Activated CD4-positive, CD25-positive, alpha-beta regulatory T cell treated with anti-CD3 and anti-CD28 coated beads, Interleukin-2, amount 50 U/mL, for 72 hours (primary cell): ENCODE measurements around the gene AKAP12.

Source experiments
- DNase-seq: peaks from one replicate; pipeline ENCODE4 v3.0.0; 2021

The AKAP12 gene

GRCh38 chr6:151236668-151237401, 2.9 kb upstream of the AKAP12 start:
- DNase-seq, result no peak

- no peak for DNase-seq
Measured at GRCh38 chr6:151240036-151240685, 394 bp downstream of the AKAP12 start.

- DNase-seq, result no peak
Measured at GRCh38 chr6:151240791-151241642, 1.2 kb downstream of the AKAP12 start.

DNA sequence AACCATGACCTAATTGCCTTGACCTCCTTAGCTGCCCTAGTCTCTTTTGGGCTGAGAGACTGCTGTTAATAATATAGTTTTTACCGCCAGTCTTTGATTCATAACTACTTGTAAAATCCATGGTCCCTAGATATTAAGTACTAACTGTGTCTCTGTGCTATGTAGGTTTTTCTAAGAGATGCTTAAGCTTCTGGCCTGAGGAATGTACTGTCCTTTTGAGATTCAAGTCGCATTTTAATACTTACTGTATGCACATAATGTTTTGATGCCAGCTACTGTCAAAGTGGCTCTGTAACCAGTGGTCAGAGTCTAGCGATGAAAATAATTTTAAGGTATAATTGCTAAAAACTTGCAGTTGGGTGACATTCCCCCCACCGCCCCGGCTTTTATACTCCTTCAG, 2.1 kb downstream of the AKAP12 start:
- no peak for DNase-seq

DNA sequence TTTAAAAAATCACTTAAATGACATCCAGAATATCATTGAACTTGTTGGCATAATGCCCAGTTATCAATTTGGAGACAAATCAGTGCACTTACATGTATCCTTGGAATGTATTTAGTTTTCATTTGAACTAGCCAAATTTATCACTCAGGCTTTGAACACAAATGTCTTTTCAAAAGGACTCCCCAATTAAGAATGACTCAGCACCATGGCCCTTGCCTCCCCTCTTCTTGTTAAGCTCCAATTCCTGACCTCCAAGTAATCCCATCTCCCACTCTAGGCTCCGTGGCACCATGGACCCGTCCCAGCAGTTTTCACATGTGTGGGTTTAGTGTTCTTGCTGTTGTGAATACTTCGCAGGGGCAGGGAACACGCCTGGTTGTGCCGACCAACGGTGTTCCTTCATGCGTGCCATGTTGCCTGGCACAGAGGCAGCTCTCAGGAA, 2.7 kb downstream of the AKAP12 start:
- no peak for DNase-seq

DNA sequence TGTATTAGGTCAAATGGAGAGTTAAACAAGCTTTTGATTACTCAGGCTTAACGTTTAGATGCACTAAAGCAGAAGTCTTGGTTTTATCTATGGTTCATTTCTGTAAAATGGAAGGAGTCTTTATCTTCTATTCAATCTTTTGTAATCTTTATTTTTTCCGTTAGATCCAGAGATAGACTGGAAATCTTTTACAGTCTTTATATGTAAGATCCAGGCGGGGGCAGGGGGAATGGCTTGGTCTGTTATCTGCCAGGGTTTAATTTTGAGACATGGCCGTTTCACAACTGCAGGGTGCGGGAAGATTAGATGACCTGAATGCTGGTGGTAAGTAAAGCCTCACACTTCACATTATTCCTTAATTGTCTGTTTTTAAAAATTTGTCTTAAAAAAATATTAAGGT, 3.7 kb downstream of the AKAP12 start:
- no peak for DNase-seq

- DNase-seq, result no peak
Measured at GRCh38 chr6:151247490-151247889, 7.7 kb downstream of the AKAP12 start.

- DNase-seq, result no peak
Measured at GRCh38 chr6:151248295-151248694, 8.5 kb downstream of the AKAP12 start.

DNA sequence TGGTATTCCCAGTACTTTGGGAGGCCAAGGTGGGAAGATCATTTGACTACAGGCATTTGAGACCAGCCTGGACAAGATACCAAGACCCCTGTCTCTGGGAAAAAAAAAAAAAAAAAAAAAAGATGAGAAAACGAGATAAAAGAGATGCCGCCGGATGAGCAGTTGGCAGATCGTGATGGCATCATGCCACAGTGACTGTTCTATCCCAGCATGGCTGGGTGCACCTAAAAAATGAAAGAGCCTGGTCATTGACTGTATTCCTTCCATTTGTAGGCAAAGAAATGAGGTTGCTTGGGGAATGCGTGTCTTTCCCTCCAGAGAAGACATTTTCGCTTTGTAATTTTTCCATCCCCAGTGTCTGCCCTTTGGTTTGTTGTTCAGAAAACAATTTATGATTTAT, 12.9 kb downstream of the AKAP12 start:
- DNase-seq, result no peak

GRCh38 chr6:151254451-151255081, 14.8 kb downstream of the AKAP12 start:
- no peak for DNase-seq

GRCh38 chr6:151255811-151256210, 16.0 kb downstream of the AKAP12 start:
- DNase-seq, result no peak

DNA sequence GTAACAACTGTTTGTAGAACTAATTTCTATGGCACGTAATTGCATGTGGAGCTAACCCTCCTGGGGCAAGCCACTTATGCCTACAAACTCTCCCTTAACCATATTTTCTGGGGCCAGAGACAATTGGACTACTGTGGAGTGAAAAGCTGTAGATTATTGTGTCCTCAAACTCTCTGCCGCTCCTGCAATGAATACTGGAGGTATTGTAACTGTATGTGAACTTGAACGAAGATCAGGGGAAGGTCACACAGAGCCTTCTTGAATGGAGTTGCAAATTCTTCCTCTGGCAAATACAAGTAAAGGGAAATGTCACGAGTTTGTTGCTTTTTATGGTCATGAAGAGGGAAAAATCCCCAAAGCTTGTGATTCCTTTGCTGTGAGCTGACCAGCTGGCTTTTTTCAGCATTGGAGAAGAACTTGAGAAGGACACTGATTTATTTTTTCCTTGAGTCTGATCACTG, 18.2 kb downstream of the AKAP12 start:
- DNase-seq, result no peak

GRCh38 chr6:151260205-151260604, 20.4 kb downstream of the AKAP12 start:
- no peak for DNase-seq

DNA sequence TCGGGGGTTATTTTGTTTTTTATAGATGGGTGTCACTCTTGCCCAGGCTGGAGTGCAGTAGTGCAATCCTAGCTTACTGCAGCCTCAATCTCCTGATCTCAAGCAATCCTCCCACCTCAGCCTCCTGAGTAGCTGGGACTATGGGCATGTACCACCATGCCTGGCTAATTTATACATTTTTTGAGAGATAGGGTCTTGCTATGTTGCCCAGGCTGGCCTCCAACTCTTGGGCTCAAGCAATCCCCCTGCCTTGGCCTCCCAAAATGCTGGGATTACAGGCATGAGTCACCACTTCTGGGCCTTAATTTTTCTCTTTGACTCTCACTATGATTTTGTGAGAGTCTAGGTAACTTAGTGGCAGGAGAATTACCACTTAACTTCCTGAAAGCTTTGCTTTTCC, 23.3 kb downstream of the AKAP12 start:
- no peak for DNase-seq

- no peak for DNase-seq
Measured at GRCh38 chr6:151263967-151264366, 24.2 kb downstream of the AKAP12 start.

DNA sequence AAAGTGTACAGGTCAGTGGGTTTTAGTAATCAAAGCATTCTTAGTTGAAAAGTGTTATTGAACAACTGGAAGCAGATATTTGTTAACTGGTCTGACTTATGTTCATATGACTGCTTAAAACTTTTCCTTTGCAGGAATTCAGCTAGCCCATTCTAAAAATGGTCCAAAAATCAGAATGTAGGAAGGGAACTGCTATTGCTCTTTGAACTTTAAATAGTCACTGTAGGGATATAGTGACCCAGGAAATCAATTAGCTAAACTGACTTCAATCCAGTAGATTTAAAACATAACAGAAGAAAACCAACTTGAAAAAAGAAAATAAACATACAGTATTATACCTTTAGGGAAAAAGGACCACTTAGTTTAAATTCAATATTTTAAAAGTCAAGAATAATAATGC, 25.5 kb downstream of the AKAP12 start:
- no peak for DNase-seq

DNA sequence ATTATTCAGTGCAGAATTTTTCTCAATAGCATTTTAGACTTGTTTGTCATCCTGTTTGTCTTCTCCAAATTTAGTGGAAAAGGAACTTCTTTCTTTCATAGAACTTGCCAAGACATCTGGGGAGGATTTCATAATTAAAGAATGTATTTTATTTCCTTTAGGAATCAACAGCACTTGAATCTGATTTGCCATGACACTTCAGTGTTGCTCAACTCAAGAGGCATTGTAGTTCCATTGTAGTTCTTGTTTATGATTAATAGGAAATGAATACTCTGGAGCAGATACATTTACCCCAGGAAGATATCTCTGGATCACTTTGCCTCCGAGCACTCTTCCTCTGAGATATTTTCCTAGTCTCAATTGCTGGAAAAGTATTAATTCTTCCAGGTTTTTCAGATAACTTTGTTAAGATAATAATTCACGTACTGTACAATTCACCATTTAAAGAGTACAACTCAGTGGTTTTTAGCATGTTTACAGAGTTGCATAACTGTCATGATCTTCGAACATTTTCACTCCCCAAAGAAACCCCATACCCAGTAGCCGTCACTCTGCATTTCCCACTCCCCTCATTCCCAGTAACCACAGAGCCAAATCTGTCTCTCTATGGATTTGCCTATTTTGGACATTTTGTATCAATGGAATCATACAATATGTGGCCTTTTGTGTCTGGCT, 29.7 kb downstream of the AKAP12 start:
- no peak for DNase-seq

DNA sequence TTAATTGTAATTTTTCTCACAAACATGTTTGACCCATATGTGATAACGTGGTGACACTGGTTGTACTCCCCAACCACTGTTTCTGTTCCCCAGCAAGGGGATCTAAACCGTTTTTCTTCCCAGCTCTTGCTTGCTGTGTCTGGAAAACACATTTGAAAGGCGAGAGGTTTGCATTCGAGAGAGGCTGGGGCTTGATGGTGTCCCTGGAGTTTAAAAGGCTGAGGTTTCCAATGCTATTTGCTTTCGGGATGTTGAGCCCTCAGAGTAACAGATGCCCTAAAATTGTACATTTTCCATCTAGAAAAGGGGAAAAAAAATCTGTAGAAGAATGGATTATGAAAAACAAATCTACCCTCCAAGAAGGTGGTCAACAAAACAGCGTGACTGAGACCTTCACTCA, 35.4 kb downstream of the AKAP12 start:
- DNase-seq, result no peak

DNA sequence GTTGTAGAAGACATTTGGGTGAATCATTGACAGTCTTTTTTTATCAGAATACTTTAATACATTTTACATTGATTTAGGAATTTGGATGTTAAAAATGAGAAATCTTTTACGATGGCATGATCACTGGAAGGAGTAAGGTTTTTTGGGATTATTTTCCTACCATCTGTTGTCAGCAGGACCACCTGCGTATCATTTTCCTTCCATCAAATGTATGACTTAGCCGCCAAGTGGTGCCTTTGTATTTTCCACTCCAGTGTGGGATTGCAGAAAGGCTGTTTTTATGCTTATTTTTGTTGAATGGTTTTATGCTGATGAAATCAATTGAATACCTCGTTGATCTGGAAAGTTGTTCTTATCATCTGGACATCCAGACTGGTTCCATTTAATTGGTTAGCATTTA, 35.8 kb downstream of the AKAP12 start:
- no peak for DNase-seq

GRCh38 chr6:151276112-151276740, 36.5 kb downstream of the AKAP12 start:
- DNase-seq, result no peak

GRCh38 chr6:151279891-151280290, 40.1 kb downstream of the AKAP12 start:
- no peak for DNase-seq

GRCh38 chr6:151280859-151281258, 41.1 kb downstream of the AKAP12 start:
- no peak for DNase-seq
